Measurements from ENCODE around the gene OSBPL7. TPM values are rescaled to one million over a fixed set of nuclear protein-coding genes. Genes with fewer than 3 reads are reported as not detected.

The OSBPL7 gene
- total RNA-seq, 1 donor from 2014 or later: 11.0 TPM

DNA sequence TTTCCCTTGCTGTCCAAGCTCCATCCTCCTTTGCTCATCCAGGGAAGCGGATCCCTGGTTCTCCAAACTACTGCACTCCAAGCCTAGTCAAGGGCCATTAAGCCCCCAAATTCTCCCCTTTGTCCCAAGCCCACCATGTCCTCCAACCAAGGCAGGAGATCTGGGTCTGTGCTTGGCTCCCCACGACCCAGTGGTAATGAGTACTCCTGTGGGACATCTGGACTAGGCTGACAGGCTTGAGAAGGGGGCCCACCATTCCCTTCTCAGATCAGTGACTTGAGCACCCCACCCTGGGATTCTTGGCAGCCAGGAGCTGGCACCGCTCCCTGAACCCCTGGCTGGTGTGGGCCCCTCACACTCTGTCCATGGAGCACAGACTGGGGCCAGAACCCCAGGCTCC is 17.1 kb downstream of the OSBPL7 start:
- peaks cover 5% of the 10 kb centered on the region for H3K27me3 ChIP-seq (ENCODE audit: control insufficient read depth, insufficient read depth, low read length)
- no peak for DNase-seq (ENCODE audit: low read depth)
- no peak overlapping the region for H3K4me3 ChIP-seq (ENCODE audit: low read depth, low read length)
- no peak for TF ChIP-seq CTCF (IDR thresholded peaks at IDR 0.05; ENCODE audit: insufficient read depth, low read length, poor library complexity, severe bottlenecking)
- H3K36me3 ChIP-seq (ENCODE audit: control insufficient read depth, insufficient read depth, low read length): peaks cover 1% of the 10 kb centered on the region

DNA sequence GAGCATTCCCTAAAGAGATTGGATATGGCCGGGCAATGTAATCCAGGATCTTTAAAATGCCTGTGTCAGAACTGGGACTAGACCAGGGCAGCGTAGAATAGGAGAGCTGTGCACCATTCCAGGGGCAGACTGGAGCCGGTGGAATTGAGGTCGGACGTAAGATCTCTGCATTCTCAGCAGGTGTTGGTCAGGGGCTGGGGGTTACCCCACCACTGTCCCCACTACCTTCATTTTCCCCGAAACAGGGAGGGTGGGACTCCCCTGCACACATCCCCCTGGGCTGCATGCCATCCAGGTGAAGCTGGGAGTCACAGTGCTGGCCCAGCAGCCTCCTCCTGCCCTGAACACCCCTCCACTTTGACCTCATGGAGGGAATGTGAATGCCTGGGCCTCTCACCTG is 17.8 kb downstream of the OSBPL7 start:
- no peak for TF ChIP-seq CTCF (IDR thresholded peaks at IDR 0.05; ENCODE audit: insufficient read depth, low read length, poor library complexity, severe bottlenecking)
- no peak overlapping the region for H3K4me3 ChIP-seq (ENCODE audit: low read depth, low read length)
- no peaks in the 10 kb centered on the region for H3K36me3 ChIP-seq (ENCODE audit: control insufficient read depth, insufficient read depth, low read length)
- peaks cover 5% of the 10 kb centered on the region for H3K27me3 ChIP-seq (ENCODE audit: control insufficient read depth, insufficient read depth, low read length)
- DNase-seq (ENCODE audit: low read depth): no peak

GRCh38 chr17:47803201-47803600 is 18.4 kb downstream of the OSBPL7 start:
- no peak overlapping the region for H3K4me3 ChIP-seq (ENCODE audit: low read depth, low read length)
- no peak for TF ChIP-seq CTCF (IDR thresholded peaks at IDR 0.05; ENCODE audit: insufficient read depth, low read length, poor library complexity, severe bottlenecking)
- peaks cover 5% of the 10 kb centered on the region for H3K27me3 ChIP-seq (ENCODE audit: control insufficient read depth, insufficient read depth, low read length)
- H3K36me3 ChIP-seq (ENCODE audit: control insufficient read depth, insufficient read depth, low read length): no peaks in the 10 kb centered on the region
- no peak for DNase-seq (ENCODE audit: low read depth)

GRCh38 chr17:47802341-47803022 is 19.1 kb downstream of the OSBPL7 start:
- Histone ChIP-seq H3K27me3 (ENCODE audit: control insufficient read depth, insufficient read depth, low read length) (peaks cover 5% of the 10 kb centered on the region), H3K36me3 (ENCODE audit: control insufficient read depth, insufficient read depth, low read length) (no peaks in the 10 kb centered on the region), H3K4me3 (ENCODE audit: low read depth, low read length) (no peak overlapping the region)
- DNase-seq (ENCODE audit: low read depth): no peak
- peak; percentile 72 for TF ChIP-seq CTCF (IDR thresholded peaks at IDR 0.05; ENCODE audit: insufficient read depth, low read length, poor library complexity, severe bottlenecking)

DNA sequence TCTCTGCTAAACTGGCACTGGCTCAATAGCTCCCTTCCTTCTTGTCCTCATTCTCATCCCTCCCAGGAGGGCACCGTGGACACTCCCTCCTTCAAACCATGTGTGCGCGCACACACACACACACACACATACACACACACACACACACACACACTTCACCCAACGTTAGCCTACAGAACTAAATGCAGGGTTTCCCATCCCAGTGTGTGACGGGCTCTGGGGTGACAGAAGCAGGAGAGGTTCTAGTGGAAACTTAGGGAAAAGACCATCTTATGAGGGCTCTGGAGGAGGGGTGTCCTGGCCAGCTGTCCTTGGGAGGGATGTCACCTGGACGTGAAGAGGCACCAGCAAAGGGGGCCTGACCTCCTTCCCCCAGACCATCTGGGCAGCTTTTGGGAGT is 19.7 kb downstream of the OSBPL7 start:
- Histone ChIP-seq H3K4me3 (ENCODE audit: low read depth, low read length) (no peak overlapping the region), H3K27me3 (ENCODE audit: control insufficient read depth, insufficient read depth, low read length) (peaks cover 5% of the 10 kb centered on the region), H3K36me3 (ENCODE audit: control insufficient read depth, insufficient read depth, low read length) (no peaks in the 10 kb centered on the region)
- no peak for TF ChIP-seq CTCF (IDR thresholded peaks at IDR 0.05; ENCODE audit: insufficient read depth, low read length, poor library complexity, severe bottlenecking)
- no peak for DNase-seq (ENCODE audit: low read depth)

DNA sequence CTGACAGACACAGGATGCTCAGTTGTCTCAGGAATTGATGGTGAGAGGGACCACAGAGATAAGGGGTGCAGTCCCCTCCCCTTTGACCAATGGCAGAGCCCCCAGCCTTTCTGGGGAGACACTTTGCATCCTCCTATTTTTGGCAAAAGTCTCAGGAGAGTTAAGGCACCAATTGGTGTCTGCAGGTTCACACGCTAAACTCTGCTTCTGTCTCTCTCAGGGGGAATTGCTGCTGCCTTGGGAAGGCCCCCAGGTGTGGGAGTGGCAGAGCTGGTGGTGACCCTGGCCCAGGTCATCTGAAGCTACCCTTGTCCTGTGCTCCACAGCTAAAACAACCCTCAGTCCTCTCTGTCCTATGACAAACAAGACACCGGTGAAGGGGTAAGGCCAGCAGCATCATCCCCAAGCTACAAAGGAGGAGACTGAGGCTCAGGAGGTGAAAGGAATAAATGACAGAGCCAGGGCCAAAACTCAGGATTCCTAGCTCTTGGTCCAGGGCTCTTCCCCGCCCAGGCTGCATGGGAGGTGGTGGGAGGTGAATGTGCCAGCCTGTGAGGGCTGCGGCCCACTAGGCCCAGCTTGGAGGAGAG is 20.3 kb downstream of the OSBPL7 start:
- no peak overlapping the region for H3K4me3 ChIP-seq (ENCODE audit: low read depth, low read length)
- no peaks in the 10 kb centered on the region for H3K36me3 ChIP-seq (ENCODE audit: control insufficient read depth, insufficient read depth, low read length)
- TF ChIP-seq CTCF (IDR thresholded peaks at IDR 0.05; ENCODE audit: insufficient read depth, low read length, poor library complexity, severe bottlenecking): no peak
- DNase-seq (ENCODE audit: low read depth): no peak
- H3K27me3 ChIP-seq (ENCODE audit: control insufficient read depth, insufficient read depth, low read length): peaks cover 5% of the 10 kb centered on the region
